Fibroblast of lung (primary cell): ENCODE measurements around the gene C10orf67. TPM values are rescaled to one million over a fixed set of nuclear protein-coding genes. Genes with fewer than 3 reads are reported as not detected.
"Not testable (repeated sequence)": the region's sequence is repeated elsewhere in the genome, so short reads cannot be mapped to it uniquely, and the experiment has no call there.

Experiments
- DNase-seq, 2 donors: peaks; one replicate each; pipeline versions ENCODE4 v3.0.0 to v3.0.0-alpha.2; 2010; ENCODE audit warnings: low read depth in 2 of 2
- H2AFZ ChIP-seq: 2 replicates; pipeline ENCODE4 v1.5.1; 2012; ENCODE audit warnings: low read length, control low read depth, inconsistent platforms
- H3K27ac ChIP-seq: 2 replicates; pipeline ENCODE4 v1.5.1; 2011; ENCODE audit warnings: low read length, control low read depth; ENCODE audit not compliant: insufficient read depth
- H3K27me3 ChIP-seq: 2 replicates; pipeline ENCODE4 v1.5.1; 2011; ENCODE audit warnings: mild to moderate bottlenecking, low read length; ENCODE audit not compliant: control insufficient read depth, insufficient read depth
- H3K36me3 ChIP-seq: 2 replicates; pipeline ENCODE4 v1.5.1; 2011; ENCODE audit warnings: low read length; ENCODE audit not compliant: control insufficient read depth, insufficient read depth
- H3K4me1 ChIP-seq: 2 replicates; pipeline ENCODE4 v1.5.1; 2011; ENCODE audit warnings: low read length; ENCODE audit not compliant: control insufficient read depth, insufficient read depth; ENCODE audit errors: extremely low read depth
- H3K4me2 ChIP-seq: 2 replicates; pipeline ENCODE4 v1.5.1; 2011; ENCODE audit warnings: low read length, control low read depth; ENCODE audit not compliant: insufficient read depth; ENCODE audit errors: extremely low read depth
- H3K4me3 ChIP-seq, 4 experiments: fragments of 200-600 bp in 1 of 4; sonication (generic) in 1 of 4; replicated peaks in 1 of 4; 2 replicates each; pipeline ENCODE4 v1.5.1; 2011 to 2016; ENCODE audit warnings: low read length in 4 of 4, low read depth in 3 of 4, mild to moderate bottlenecking in 3 of 4, control low read depth in 2 of 4, inconsistent platforms in 1 of 4, mixed read lengths in 1 of 4; ENCODE audit not compliant: insufficient read depth in 1 of 4; ENCODE audit errors: control extremely low read depth in 1 of 4
- H3K79me2 ChIP-seq: 2 replicates; pipeline ENCODE4 v1.5.1; 2012; ENCODE audit warnings: mild to moderate bottlenecking, low read length, inconsistent platforms; ENCODE audit not compliant: control insufficient read depth, insufficient read depth
- H3K9ac ChIP-seq: 2 replicates; pipeline ENCODE4 v1.5.1; 2011; ENCODE audit warnings: mild to moderate bottlenecking, low read length, control low read depth; ENCODE audit not compliant: insufficient read depth
- H3K9me3 ChIP-seq: 2 replicates; pipeline ENCODE4 v1.5.1; 2012; ENCODE audit warnings: low read depth, low read length; ENCODE audit not compliant: control insufficient read depth, insufficient read depth
- H4K20me1 ChIP-seq: 2 replicates; pipeline ENCODE4 v1.5.1; 2011; ENCODE audit warnings: low read length; ENCODE audit not compliant: control insufficient read depth, insufficient read depth; ENCODE audit errors: extremely low read depth
- CTCF ChIP-seq, 2 donors: IDR thresholded peaks in 1 of 2; conservative IDR thresholded peaks in 1 of 2; 1 replicate in 1 of 2; 2 replicates in 1 of 2; pipeline ENCODE4 v1.5.1; 2011 to 2012; ENCODE audit warnings: low read length in 2 of 2, control low read depth in 1 of 2, inconsistent platforms in 1 of 2, low read depth in 1 of 2, mild to moderate bottlenecking in 1 of 2
- EZH2 ChIP-seq: IDR thresholded peaks from 2 replicates; pipeline ENCODE4 v1.5.1; 2012; ENCODE audit warnings: low read length, control low read depth, mild to moderate bottlenecking; ENCODE audit errors: missing control alignments
- polyA minus RNA-seq: library from RNA; depleted of rRNA, polyadenylated mRNA; stranded (reverse); fragments of >200 nt; gene quantifications from 2 replicates; pipeline ENCODE4 v1.2.3, GENCODE V29; 2011; ENCODE audit warnings: low replicate concordance
- polyA plus RNA-seq, 2 donors: library from polyadenylated mRNA; depleted of rRNA in 1 of 2; stranded (reverse) in 1 of 2; unstranded in 1 of 2; fragments of >200 nt; gene quantifications; 2 replicates each; pipeline ENCODE4 v1.2.1, GENCODE V29; 2011 to 2012; ENCODE audit warnings: missing spikeins in 1 of 2
- total RNA-seq: library from RNA; depleted of rRNA; stranded (reverse); fragments of >200 nt; gene quantifications from 2 replicates; pipeline ENCODE4 v1.2.1, GENCODE V29; 2014

C10orf67 gene
- total RNA-seq (under 0.01 TPM in 2 replicates), polyA plus RNA-seq (0.09 and 0.16 TPM in 2 replicates), polyA minus RNA-seq (not detected in 2 replicates)
- not detected in 2 replicates for polyA plus RNA-seq (2012)

DNA sequence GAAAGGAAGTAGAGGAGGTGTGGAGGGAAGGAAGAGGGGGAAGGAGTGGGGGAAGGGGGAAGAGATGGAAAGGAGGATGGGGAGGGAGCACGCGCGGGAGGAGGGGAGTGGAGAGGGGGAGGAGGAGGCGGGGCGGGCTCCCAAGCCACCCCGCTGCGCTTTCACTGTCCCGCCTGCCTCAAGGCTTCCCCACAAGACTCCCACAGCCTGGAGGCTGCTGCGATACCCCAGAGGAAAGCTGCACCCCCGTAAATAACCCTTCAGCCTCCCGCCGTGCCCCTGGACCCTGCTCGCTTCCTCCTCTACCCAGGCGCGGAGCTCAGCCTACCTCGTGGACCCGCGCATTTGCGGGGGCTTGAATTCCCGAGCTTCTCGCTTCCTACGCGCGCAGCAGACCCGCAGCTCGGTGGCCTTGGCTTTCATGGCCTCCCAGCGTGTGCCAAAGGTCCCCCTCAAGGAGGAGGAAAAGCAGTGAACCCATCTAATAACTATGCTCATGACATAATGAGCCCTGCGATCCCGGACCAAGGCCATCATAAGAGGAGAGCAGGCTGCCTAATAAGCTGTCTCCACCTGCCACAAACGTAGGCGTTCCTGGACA, at the start of gene C10orf67:
Gene C10orf67, minus strand, starts transcription at position 557 of the 601 bp plus-strand sequence. Its CDS starts 23 bp downstream, at position 534.
- H3K27me3 ChIP-seq: no peaks in the 10 kb centered on the region
- peak within 1 kb of the TSS; percentile 47 for H3K27ac ChIP-seq
- H3K79me2 ChIP-seq: no peaks in the 10 kb centered on the region
- TF ChIP-seq CTCF (conservative IDR thresholded peaks at IDR 0.05 in 1 of 2, IDR thresholded peaks at IDR 0.05 in 1 of 2; ENCODE audit: low read depth in 1 of 2, low read length in 2 of 2) (no peak), EZH2 (no peak)
- H3K4me2 ChIP-seq: peak within 1 kb of the TSS; percentile 93
- H3K36me3 ChIP-seq: no peaks in the 10 kb centered on the region
- peak within 1 kb of the TSS; percentile 73 for H2AFZ ChIP-seq
- peak; percentile 63 to 76 for DNase-seq
- H3K4me3 ChIP-seq: peak within 1 kb of the TSS; percentile 57 to 63 (median 60)
- no peaks in the 10 kb centered on the region for H4K20me1 ChIP-seq
- H3K9me3 ChIP-seq: no peaks in the 10 kb centered on the region
- H3K4me1 ChIP-seq: peaks cover 3% of the 10 kb centered on the region
- peak within 1 kb of the TSS; percentile 51 for H3K9ac ChIP-seq

DNA sequence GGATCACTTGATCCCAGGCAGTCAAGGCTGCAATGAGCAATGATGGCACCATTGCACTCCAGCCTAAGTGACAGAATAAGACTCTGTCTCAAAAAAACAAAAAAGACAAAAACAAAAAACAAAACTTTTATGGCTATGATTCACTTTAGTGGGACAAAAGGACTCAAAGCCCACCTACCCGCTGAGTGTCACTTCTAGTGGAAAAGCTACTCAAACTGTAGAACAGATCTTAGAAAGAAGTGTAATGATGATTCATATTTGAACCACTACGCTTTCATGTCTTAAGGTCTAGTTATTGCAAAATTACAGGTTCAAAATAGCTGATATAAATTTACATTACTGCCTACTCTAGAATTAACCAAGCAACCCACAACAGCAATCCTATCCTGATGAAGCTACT, 47.2 kb upstream of the C10orf67 start:
- H3K4me1 ChIP-seq: no peaks in the 10 kb centered on the region
- H3K4me3 ChIP-seq: no peak overlapping the region
- H3K27ac ChIP-seq: no peak overlapping the region
- H3K79me2 ChIP-seq: no peaks in the 10 kb centered on the region
- no peaks in the 10 kb centered on the region for H4K20me1 ChIP-seq
- no peaks in the 10 kb centered on the region for H3K9me3 ChIP-seq
- no peak for DNase-seq
- H2AFZ ChIP-seq: no peak overlapping the region
- H3K27me3 ChIP-seq: no peaks in the 10 kb centered on the region
- no peak overlapping the region for H3K4me2 ChIP-seq
- no peak for TF ChIP-seq EZH2
- no peak for TF ChIP-seq CTCF (conservative IDR thresholded peaks at IDR 0.05 in 1 of 2, IDR thresholded peaks at IDR 0.05 in 1 of 2; ENCODE audit: low read depth in 1 of 2, low read length in 2 of 2)
- H3K9ac ChIP-seq: no peak overlapping the region
- no peaks in the 10 kb centered on the region for H3K36me3 ChIP-seq

GRCh38 chr10:23390809-23391208, 46.2 kb upstream of the C10orf67 start:
- H3K4me1 ChIP-seq: no peaks in the 10 kb centered on the region
- no peaks in the 10 kb centered on the region for H3K9me3 ChIP-seq
- TF ChIP-seq EZH2 (no peak), CTCF (conservative IDR thresholded peaks at IDR 0.05 in 1 of 2, IDR thresholded peaks at IDR 0.05 in 1 of 2; ENCODE audit: low read depth in 1 of 2, low read length in 2 of 2) (no peak)
- no peak overlapping the region for H3K9ac ChIP-seq
- no peaks in the 10 kb centered on the region for H3K36me3 ChIP-seq
- H3K27ac ChIP-seq: no peak overlapping the region
- no peaks in the 10 kb centered on the region for H4K20me1 ChIP-seq
- H3K4me2 ChIP-seq: no peak overlapping the region
- no peak for DNase-seq
- H3K27me3 ChIP-seq: no peaks in the 10 kb centered on the region
- no peak overlapping the region for H3K4me3 ChIP-seq
- H2AFZ ChIP-seq: no peak overlapping the region
- H3K79me2 ChIP-seq: no peaks in the 10 kb centered on the region

DNA sequence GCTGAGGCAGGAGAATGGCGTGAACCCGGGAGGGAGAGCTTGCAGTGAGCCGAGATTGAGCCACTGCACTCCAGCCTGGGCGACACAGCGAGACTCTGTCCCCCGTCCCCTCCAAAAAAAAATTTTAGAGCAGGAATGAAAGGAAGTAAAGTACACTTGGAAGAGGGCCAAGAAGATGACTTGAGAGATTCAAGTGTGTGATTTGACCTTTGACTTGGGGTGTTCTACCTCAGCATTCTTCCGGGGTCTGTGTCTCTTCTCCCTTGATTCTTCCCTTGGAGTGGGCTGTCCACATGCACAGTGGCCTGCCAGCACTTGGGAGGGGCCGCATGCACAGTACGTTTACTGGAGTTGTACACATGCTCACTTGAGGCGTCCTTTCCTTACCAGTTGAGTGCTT, 45.8 kb upstream of the C10orf67 start:
- DNase-seq, H3K9ac ChIP-seq, H2AFZ ChIP-seq, H3K79me2 ChIP-seq, H3K27me3 ChIP-seq, H3K4me1 ChIP-seq, H3K4me3 ChIP-seq, H3K27ac ChIP-seq, H3K36me3 ChIP-seq, H3K4me2 ChIP-seq, H3K9me3 ChIP-seq, H4K20me1 ChIP-seq: not testable (repeated sequence)

GRCh38 chr10:23387516-23387915, 42.9 kb upstream of the C10orf67 start:
- not testable (repeated sequence) for H4K20me1 ChIP-seq, H3K4me3 ChIP-seq, H3K27ac ChIP-seq, H3K9ac ChIP-seq, H2AFZ ChIP-seq, DNase-seq, H3K4me2 ChIP-seq, H3K4me1 ChIP-seq, H3K9me3 ChIP-seq, H3K27me3 ChIP-seq, H3K79me2 ChIP-seq, H3K36me3 ChIP-seq
